Testis (tissue), 2 donors: ENCODE measurements around the gene SORCS3.

Experiments
- POLR2A ChIP-seq: fragments of 450-650 bp; IDR thresholded peaks from one replicate; pipeline ENCODE4 v1.6.1; 2017; ENCODE audit warnings: antibody characterized with exemption, mild to moderate bottlenecking, moderate library complexity
- TF ChIP-seq, protein P1 (sequence below), 3 experiments: fragments of 450-650 bp in 2 of 3; fragments of 200-600 bp in 1 of 3; sonication (generic) in 1 of 3; IDR thresholded peaks; one replicate each; pipeline ENCODE4 v1.5.1; 2016 to 2019; ENCODE audit warnings: antibody characterized with exemption in 3 of 3, mild to moderate bottlenecking in 2 of 3, moderate library complexity in 1 of 3

GRCh38 chr10:104903433-104903832, 262.3 kb downstream of the SORCS3 start:
- TF ChIP-seq, protein P1, sequence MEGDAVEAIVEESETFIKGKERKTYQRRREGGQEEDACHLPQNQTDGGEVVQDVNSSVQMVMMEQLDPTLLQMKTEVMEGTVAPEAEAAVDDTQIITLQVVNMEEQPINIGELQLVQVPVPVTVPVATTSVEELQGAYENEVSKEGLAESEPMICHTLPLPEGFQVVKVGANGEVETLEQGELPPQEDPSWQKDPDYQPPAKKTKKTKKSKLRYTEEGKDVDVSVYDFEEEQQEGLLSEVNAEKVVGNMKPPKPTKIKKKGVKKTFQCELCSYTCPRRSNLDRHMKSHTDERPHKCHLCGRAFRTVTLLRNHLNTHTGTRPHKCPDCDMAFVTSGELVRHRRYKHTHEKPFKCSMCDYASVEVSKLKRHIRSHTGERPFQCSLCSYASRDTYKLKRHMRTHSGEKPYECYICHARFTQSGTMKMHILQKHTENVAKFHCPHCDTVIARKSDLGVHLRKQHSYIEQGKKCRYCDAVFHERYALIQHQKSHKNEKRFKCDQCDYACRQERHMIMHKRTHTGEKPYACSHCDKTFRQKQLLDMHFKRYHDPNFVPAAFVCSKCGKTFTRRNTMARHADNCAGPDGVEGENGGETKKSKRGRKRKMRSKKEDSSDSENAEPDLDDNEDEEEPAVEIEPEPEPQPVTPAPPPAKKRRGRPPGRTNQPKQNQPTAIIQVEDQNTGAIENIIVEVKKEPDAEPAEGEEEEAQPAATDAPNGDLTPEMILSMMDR (IDR thresholded peaks at IDR 0.05): no peak
- TF ChIP-seq POLR2A: no peak
